ENCODE data around the gene PDXP. TPM values are rescaled to one million over a fixed set of nuclear protein-coding genes. Genes with fewer than 3 reads are reported as not detected.

Gene PDXP
- total and polyA plus RNA-seq, 2 of the 4 experiments (the other 2 are of a cell fraction) = 5.4 to 24.1 TPM

GRCh38 chr22:37654563-37655251 lies 3.8 kb upstream of the PDXP start:
- Histone ChIP-seq H2BK5ac (ENCODE audit: low read depth, low read length, poor library complexity, severe bottlenecking) (no peak overlapping the region), H2BK15ac (ENCODE audit: low read depth, low read length) (no peak overlapping the region), H4K20me1 (ENCODE audit: insufficient read depth, low read length) (peaks cover 6% of the 10 kb centered on the region), H2BK120ac (ENCODE audit: low read depth, low read length) (no peak overlapping the region), H3K27ac (ENCODE audit: insufficient read depth, low read length) (no peak overlapping the region), H2AK9ac (replicated peaks; ENCODE audit: low read depth, low read length, poor library complexity) (peak overlapping the region; percentile 70), H3K36me3 (ENCODE audit: control insufficient read depth, insufficient read depth, low read length) (peaks cover 35% of the 10 kb centered on the region), H3K18ac (ENCODE audit: low read depth, low read length) (no peak overlapping the region), H3K9ac (ENCODE audit: low read depth, low read length) (no peak overlapping the region), H3K4me1 (ENCODE audit: control insufficient read depth, insufficient read depth, low read length) (peaks cover 7% of the 10 kb centered on the region), H2AK5ac (ENCODE audit: low read depth, low read length) (no peak overlapping the region), H3K27me3 (ENCODE audit: control insufficient read depth, insufficient read depth, low read length) (no peaks in the 10 kb centered on the region), H3K14ac (replicated peaks; ENCODE audit: low read depth, low read length) (no peak overlapping the region), H3K23ac (ENCODE audit: low read depth, low read length) (no peak overlapping the region), H3K9me1 (ENCODE audit: insufficient read depth, low read length) (peaks cover 4% of the 10 kb centered on the region), H3K9me3 (ENCODE audit: control insufficient read depth, insufficient read depth, low read length) (no peaks in the 10 kb centered on the region), H3K4me3 (ENCODE audit: insufficient read depth, low read depth, low read length) (no peak overlapping the region), H4K5ac (ENCODE audit: low read depth, low read length) (no peak overlapping the region), H3K56ac (ENCODE audit: extremely low read depth, insufficient read depth, low read length) (no peak overlapping the region), H3K79me1 (ENCODE audit: low read depth in 1 of 2, low read length in 2 of 2) (peaks cover 6 to 7% of the 10 kb centered on the region in 2 experiments; a peak in 3 of 4 replicates), H3K4me2 (ENCODE audit: low read depth, low read length) (no peak overlapping the region), H4K91ac (ENCODE audit: insufficient read depth, low read depth, low read length) (no peak overlapping the region), H2AFZ (replicated peaks; ENCODE audit: low read length, poor library complexity) (no peak overlapping the region), H4K8ac (ENCODE audit: low read depth in 2 of 2, low read length in 2 of 2) (no peak overlapping the region), H3K4ac (ENCODE audit: low read depth, low read length) (no peak overlapping the region), H2BK20ac (ENCODE audit: low read depth, low read length) (no peak overlapping the region)
- TF ChIP-seq CHD1 (IDR thresholded peaks at IDR 0.05; ENCODE audit: low read depth, low read length) = no peak
- no peak for TF ChIP-seq MXI1 (IDR thresholded peaks at IDR 0.05; ENCODE audit: borderline replicate concordance, low read depth, low read length)
- ATAC-seq (ENCODE audit: low read depth) = no peak
- POLR2A ChIA-PET (ENCODE audit: unreplicated experiment) = no interaction called here
- intact Hi-C loops (cut with micrococcal nuclease) = no loop called here
- dilution Hi-C loops (cut with HindIII; ENCODE audit: low sequenced_read_pairs, unreplicated experiment) = no loop called here
- 90% methylated on average over 5 of the region's 14 CpGs; no CpG with 5 or more reads in 1 of the 2 experiments for WGBS, 2 experiments (ENCODE audit: extremely low coverage in 2 of 2, insufficient read length in 1 of 2)
- BruUV-seq (replicated peaks) = no TSS peak
- in situ Hi-C loops (cut with MboI; ENCODE audit: low sequenced_read_pairs) = no loop called here
- CTCF ChIA-PET = no interaction called here
- DNase-seq = no peak
